Measurements from ENCODE around the gene ASTN2.

- no peak for TF ChIP-seq EZH2phosphoT487 (IDR thresholded peaks at IDR 0.05; ENCODE audit: borderline replicate concordance, low read depth, low read length)
- TF ChIP-seq, protein P1, sequence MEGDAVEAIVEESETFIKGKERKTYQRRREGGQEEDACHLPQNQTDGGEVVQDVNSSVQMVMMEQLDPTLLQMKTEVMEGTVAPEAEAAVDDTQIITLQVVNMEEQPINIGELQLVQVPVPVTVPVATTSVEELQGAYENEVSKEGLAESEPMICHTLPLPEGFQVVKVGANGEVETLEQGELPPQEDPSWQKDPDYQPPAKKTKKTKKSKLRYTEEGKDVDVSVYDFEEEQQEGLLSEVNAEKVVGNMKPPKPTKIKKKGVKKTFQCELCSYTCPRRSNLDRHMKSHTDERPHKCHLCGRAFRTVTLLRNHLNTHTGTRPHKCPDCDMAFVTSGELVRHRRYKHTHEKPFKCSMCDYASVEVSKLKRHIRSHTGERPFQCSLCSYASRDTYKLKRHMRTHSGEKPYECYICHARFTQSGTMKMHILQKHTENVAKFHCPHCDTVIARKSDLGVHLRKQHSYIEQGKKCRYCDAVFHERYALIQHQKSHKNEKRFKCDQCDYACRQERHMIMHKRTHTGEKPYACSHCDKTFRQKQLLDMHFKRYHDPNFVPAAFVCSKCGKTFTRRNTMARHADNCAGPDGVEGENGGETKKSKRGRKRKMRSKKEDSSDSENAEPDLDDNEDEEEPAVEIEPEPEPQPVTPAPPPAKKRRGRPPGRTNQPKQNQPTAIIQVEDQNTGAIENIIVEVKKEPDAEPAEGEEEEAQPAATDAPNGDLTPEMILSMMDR (conservative IDR thresholded peaks at IDR 0.05; ENCODE audit: low read length): no peak
Measured at GRCh38 chr9:116907989-116908388, 506.9 kb downstream of the ASTN2 start.
